C4-2B (cell line): Measurements from ENCODE around the gene ZNRF3.

ENCODE experiments used
- CTCF ChIP-seq: fragments of 450-650 bp; conservative IDR thresholded peaks from 2 replicates; pipeline ENCODE4 v1.5.1; 2017; ENCODE audit warnings: mild to moderate bottlenecking
- ZFX ChIP-seq: fragments of 450-650 bp; IDR thresholded peaks from 2 replicates; pipeline ENCODE4 v1.6.1; 2017

- TF ChIP-seq CTCF (no peak), ZFX (no peak)
Measured at GRCh38 chr22:29029202-29030000, 146.0 kb downstream of the ZNRF3 start.
